Stimulated activated CD8-positive, alpha-beta memory T cell treated with anti-CD3 and anti-CD28 coated beads, Interleukin-12 subunit alpha, Interleukin-12 subunit beta, amount 100 ng/mL, for 1 hour (primary cell): ENCODE results near the gene OSBPL9.
"Not testable (repeated sequence)": the region's sequence is repeated elsewhere in the genome, so short reads cannot be mapped to it uniquely, and the experiment has no call there.

Experiments
- DNase-seq: peaks from one replicate; pipeline ENCODE4 v3.0.0-alpha.2; 2020; ENCODE audit warnings: low read depth

Gene OSBPL9

DNA sequence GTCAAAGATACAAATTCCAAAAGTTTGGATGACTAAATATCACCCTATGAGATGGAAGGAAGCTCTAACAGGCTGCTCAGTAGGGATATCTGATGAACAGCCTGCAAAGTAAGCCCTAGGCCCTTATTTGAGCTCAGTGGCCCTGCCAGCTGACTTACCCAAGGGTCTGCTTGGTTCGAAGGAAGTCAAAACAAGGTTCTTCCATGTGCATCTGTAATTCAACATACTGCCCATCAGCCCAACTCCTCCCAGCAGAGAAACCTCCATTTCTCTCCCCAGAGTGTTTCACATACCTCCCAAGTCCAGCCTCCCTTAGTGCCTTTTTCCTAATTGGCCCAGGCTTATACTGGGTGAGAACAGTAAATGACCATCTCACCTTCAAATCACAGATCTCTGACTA, 175.0 kb downstream of the OSBPL9 start:
- DNase-seq: no peak

DNA sequence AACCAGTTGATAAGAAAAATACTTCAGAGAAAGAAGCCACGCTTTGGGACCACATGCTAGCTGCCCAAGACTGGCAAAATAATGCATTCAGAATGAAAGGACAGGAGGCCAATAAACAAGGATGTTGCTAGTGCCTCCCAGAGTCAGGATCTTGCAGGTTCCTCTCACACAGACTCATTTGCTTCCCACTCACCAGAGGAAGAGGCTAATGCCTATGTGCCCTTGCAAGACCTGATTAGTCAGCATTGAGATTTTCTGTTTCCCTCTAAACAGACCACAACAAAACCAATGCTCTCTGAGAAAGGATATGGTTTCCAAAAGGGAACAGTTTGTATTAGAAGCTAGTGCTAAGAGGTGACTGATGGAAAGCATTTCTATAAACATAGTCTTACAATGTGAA, 176.0 kb downstream of the OSBPL9 start:
- DNase-seq: no peak

DNA sequence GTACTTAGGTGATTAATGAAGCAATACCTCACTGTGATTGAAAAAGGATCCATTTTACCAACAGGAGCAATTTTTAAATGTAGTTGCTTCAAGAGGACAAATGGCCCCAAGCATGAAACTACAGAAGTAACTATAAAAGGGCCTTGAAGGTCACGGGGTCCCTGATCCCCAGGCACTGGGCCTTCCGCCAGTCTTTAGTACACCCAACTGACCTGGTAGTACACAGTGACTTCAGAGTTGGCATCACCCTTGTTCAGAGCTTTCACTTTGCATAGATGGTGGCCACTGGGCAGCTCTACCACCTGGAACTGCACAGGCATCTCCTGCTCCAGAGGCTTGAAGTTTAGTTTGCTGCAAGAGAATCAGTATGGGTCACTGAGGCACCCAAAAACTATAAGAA, 177.4 kb downstream of the OSBPL9 start:
- DNase-seq: no peak

DNA sequence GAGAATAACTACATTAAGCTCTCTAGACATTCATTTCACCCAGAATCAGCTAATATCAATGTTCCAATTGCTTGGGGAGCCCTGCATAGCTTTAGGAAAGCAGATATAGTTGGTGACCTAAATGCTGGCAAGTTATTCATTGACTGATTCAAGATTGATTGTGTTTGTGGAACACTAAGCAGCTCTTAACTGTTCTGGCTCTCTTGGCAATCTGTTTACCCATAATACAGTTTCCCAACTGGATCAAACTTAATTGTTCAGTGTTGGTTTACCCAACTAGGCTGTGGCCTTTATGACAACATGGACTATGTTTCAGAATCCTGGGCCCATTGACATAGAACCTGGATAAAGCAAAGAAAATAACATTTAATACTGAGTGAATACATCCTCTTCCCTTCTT, 178.0 kb downstream of the OSBPL9 start:
- no peak for DNase-seq

DNA sequence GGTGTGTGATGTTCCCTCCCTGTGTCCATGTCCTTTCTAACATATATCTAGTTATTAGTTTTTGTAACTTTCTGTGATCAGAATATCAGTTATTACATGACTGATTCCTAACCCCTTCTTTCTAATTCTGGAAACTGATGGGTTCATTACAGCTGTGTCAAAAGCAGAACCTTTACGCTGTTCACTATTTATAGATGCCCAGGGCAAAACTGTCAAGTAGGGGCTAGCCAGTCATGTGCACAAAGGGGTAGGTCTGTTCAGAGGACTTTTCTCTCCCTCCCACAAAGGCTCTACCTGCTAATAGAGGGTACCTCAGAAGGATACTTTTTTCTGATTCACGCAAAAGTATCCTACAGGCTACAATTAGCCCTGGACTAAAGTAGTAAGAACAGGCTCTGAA, 182.5 kb downstream of the OSBPL9 start:
- no peak for DNase-seq

DNA sequence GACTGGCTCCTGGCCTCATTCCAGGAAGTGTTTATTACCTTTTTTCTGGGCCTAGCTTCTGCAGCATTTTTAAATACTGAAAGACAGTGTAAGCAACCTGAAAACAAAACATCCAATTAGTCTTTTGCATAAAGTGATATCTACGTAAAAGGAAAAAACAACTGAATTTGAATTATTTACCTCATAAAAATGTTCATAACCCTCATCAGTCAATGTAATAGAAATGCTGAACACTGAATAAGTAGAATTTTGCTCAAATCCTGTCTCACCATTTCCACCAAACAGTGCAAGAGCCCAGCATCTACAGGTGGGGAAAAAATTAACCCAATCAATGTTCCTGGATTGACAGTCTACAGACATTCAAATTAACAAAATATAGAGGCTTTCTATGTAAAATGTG, 197.6 kb downstream of the OSBPL9 start:
- no peak for DNase-seq

DNA sequence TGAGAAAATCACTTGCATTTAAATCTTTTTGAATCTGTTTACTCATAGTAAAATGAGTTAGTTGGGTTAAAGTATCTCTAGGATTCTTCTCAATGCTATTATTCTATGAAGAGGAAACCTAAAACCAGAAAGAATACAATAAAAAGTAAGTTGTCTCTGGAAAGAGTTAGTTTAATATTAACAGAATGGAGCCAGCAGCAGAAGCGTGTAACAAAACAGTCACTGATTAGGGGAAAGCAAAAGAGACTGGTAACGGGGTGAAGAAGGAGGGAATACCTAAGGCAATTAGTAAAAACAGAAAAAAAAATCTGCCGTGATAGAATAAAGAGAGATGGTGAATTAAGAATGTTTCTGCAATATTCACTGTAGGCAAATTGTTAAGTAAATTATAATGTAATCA, 201.6 kb downstream of the OSBPL9 start:
- no peak for DNase-seq

DNA sequence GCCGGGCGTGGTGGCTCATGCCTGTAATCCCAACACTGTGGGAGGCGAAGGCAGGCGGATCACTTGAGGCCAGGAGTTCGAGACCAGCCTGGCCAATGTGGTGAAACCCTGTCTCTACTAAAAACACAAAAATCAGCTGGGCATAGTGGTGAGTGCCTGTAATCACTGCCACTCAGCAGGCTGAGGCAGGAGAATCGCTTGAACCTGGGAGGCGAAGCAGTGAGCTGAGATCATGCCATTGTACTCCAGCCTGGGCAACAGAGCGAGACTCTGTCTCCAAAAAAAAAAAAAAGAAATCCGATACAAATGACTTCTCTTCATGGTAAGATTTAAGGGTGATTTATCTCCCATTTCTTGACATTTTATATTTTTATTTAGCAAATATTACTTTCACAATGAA, 202.1 kb downstream of the OSBPL9 start:
- not testable (repeated sequence) for DNase-seq

DNA sequence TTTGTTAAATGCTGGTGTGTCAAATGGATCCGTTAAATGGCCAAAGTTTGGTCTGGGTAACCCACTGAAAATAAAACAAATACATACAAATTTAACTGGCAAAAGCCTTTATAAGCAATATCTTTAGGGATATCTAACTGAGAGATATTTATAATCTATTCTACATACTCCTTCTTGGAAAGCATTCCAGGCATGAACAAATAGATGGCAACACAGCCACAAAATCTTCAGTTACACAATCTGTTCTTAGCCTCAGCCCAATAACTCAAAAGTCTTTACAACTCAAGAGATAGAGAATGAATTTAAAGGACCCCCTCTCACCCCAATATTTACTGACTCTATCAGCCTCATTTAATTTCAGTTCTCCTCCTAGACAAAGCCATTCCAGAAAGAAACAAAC, 202.9 kb downstream of the OSBPL9 start:
- no peak for DNase-seq

DNA sequence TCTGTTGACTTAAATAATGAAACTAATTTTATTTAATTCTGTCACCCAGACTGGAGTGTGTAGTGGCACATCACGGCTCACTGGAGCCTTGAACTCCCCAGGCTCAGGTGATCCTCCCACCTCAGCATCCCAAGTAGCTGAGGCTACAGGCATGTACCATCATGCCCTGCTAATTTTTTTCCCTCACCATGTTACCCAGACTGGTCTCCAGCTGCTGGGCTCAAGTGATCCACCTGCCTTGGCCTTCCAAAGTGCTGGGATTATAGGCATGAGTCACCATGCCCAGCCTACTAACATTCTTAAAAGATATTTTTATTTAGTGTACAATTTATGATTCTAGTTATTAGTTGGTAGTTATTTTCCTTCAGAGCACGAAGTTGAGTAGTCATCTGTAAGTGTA, 212.2 kb downstream of the OSBPL9 start:
- no peak for DNase-seq

DNA sequence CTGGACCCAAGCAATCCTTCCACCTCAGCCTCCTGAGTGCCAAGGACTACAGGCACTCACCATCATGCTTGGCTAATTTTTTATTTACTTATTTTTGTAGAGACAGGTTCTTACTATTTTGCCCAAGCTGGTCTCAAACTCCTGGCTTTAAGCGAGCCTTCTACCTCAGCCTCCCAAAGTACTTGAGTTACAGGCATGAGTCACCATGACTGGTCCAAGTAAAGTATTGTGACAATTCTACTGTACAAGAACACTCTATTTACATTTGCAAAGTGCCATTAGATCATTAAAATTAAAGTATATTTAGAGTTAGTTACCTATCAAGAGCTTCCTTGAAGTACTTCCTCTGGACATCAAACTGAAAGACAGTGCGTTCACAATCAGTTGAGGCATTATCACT, 216.8 kb downstream of the OSBPL9 start:
- DNase-seq: no peak

DNA sequence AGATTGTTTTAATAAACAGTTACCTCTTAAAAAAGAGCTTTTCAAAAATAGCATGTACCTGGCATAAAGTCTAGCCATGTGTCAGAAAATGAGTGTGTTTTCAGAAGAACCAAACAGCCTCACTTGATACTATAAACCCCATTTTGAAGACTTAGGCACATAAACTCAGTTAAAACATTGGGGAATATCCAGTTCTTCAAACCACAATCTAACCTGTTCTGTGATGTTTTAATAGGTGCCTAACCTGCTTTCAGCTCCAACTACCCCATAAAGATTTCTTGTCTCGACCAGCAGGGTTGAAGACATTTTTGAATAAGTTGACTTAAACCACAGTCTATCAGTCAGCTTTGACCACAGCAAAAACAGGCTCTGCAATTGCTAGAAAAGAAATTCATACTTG, 220.4 kb downstream of the OSBPL9 start:
- DNase-seq: no peak
